Stomach smooth muscle (tissue), 2 donors: ENCODE data around the gene OTX1.
"Not testable (repeated sequence)": the region's sequence is repeated elsewhere in the genome, so short reads cannot be mapped to it uniquely, and the experiment has no call there.

Experiments used
- H3K27ac ChIP-seq: one replicate; pipeline ENCODE4 v1.7.0; 2013; ENCODE audit warnings: mild to moderate bottlenecking, low read length, inconsistent platforms
- H3K27me3 ChIP-seq, 2 donors: one replicate each; pipeline ENCODE4 v1.7.0; 2013; ENCODE audit warnings: low read length in 2 of 2; ENCODE audit not compliant: insufficient read depth in 2 of 2, control insufficient read depth in 1 of 2
- H3K36me3 ChIP-seq, 2 donors: one replicate each; pipeline ENCODE4 v1.7.0; 2013; ENCODE audit warnings: low read length in 2 of 2; ENCODE audit not compliant: control insufficient read depth in 2 of 2, insufficient read depth in 2 of 2
- H3K4me1 ChIP-seq: one replicate; pipeline ENCODE4 v1.7.0; 2013; ENCODE audit warnings: low read length; ENCODE audit not compliant: control insufficient read depth, insufficient read depth
- H3K4me3 ChIP-seq, 2 donors: one replicate each; pipeline ENCODE4 v1.7.0; 2013; ENCODE audit warnings: low read length in 2 of 2
- H3K9ac ChIP-seq, 2 donors: one replicate each; pipeline ENCODE4 v1.7.0; 2013; ENCODE audit warnings: low read length in 2 of 2, mild to moderate bottlenecking in 1 of 2
- H3K9me3 ChIP-seq, 2 donors: one replicate each; pipeline ENCODE4 v1.7.0; 2013; ENCODE audit warnings: low read length in 2 of 2; ENCODE audit not compliant: control insufficient read depth in 2 of 2
- donor health status: healthy.
- donor health status: Pancreatic carcinoma.

The OTX1 gene

GRCh38 chr2:63060472-63060991 lies 9.9 kb downstream of the OTX1 start:
- peaks cover 53 to 78% of the 10 kb centered on the region in 2 donors for H3K27me3 ChIP-seq
- no peaks in the 10 kb centered on the region for H3K9me3 ChIP-seq
- H3K4me3 ChIP-seq = no peak overlapping the region
- no peak overlapping the region for H3K27ac ChIP-seq
- no peaks in the 10 kb centered on the region for H3K36me3 ChIP-seq
- peaks cover 31% of the 10 kb centered on the region for H3K4me1 ChIP-seq
- no peak overlapping the region for H3K9ac ChIP-seq

- H3K27ac ChIP-seq = no peak overlapping the region
- H3K9ac ChIP-seq = no peak overlapping the region
- H3K4me3 ChIP-seq = no peak overlapping the region
- no peaks in the 10 kb centered on the region for H3K9me3 ChIP-seq
- no peaks in the 10 kb centered on the region for H3K36me3 ChIP-seq
- peaks cover 3% of the 10 kb centered on the region for H3K4me1 ChIP-seq
- H3K27me3 ChIP-seq = peaks cover 29 to 50% of the 10 kb centered on the region in 2 donors
Observed at GRCh38 chr2:63064197-63064596, 13.6 kb downstream of the OTX1 start.

- no peaks in the 10 kb centered on the region for H3K36me3 ChIP-seq
- peaks cover 24 to 45% of the 10 kb centered on the region in 2 donors for H3K27me3 ChIP-seq
- no peak overlapping the region for H3K9ac ChIP-seq
Observed at GRCh38 chr2:63064661-63065060, 14.0 kb downstream of the OTX1 start.

GRCh38 chr2:63066265-63066664 lies 15.6 kb downstream of the OTX1 start:
- H3K27ac ChIP-seq = no peak overlapping the region
- no peaks in the 10 kb centered on the region for H3K36me3 ChIP-seq
- no peak overlapping the region for H3K4me3 ChIP-seq
- H3K27me3 ChIP-seq = peaks cover 22 to 34% of the 10 kb centered on the region in 2 donors
- no peak overlapping the region for H3K9ac ChIP-seq
- no peaks in the 10 kb centered on the region for H3K4me1 ChIP-seq
- no peaks in the 10 kb centered on the region for H3K9me3 ChIP-seq

More at GRCh38 chr2:63064661-63065060, 14.0 kb downstream of the OTX1 start:
- Histone ChIP-seq H3K27ac (no peak overlapping the region), H3K4me3 (no peak overlapping the region), H3K9me3 (no peaks in the 10 kb centered on the region), H3K4me1 (no peaks in the 10 kb centered on the region)

- peaks cover 21 to 28% of the 10 kb centered on the region in 2 donors for H3K27me3 ChIP-seq
Observed at GRCh38 chr2:63066838-63067237, 16.2 kb downstream of the OTX1 start.

GRCh38 chr2:63071664-63072063 lies 21.0 kb downstream of the OTX1 start:
- H3K27me3 ChIP-seq = peaks cover 7% of the 10 kb centered on the region in 2 donors
- no peaks in the 10 kb centered on the region for H3K4me1 ChIP-seq
- no peak overlapping the region for H3K4me3 ChIP-seq
- H3K36me3 ChIP-seq = no peaks in the 10 kb centered on the region
- H3K27ac ChIP-seq = no peak overlapping the region
- H3K9ac ChIP-seq = no peak overlapping the region
- no peaks in the 10 kb centered on the region for H3K9me3 ChIP-seq

More at GRCh38 chr2:63066838-63067237, 16.2 kb downstream of the OTX1 start:
- no peaks in the 10 kb centered on the region for H3K36me3 ChIP-seq
- H3K4me3 ChIP-seq = no peak overlapping the region
- no peak overlapping the region for H3K27ac ChIP-seq
- H3K9ac ChIP-seq = no peak overlapping the region
- no peaks in the 10 kb centered on the region for H3K9me3 ChIP-seq
- H3K4me1 ChIP-seq = no peaks in the 10 kb centered on the region

- Histone ChIP-seq H3K4me3 (no peak overlapping the region), H3K9me3 (no peaks in the 10 kb centered on the region), H3K9ac (no peak overlapping the region)
Observed at GRCh38 chr2:63073994-63074393, 23.4 kb downstream of the OTX1 start.

GRCh38 chr2:63074399-63074798 lies 23.8 kb downstream of the OTX1 start:
- H3K4me1 ChIP-seq, H3K27ac ChIP-seq, H3K9me3 ChIP-seq, H3K27me3 ChIP-seq, H3K9ac ChIP-seq, H3K4me3 ChIP-seq, H3K36me3 ChIP-seq: not testable (repeated sequence)

More at GRCh38 chr2:63073994-63074393, 23.4 kb downstream of the OTX1 start:
- Histone ChIP-seq H3K36me3 (no peaks in the 10 kb centered on the region), H3K27me3 (no peaks in the 10 kb centered on the region), H3K27ac (no peak overlapping the region), H3K4me1 (no peaks in the 10 kb centered on the region)

GRCh38 chr2:63078852-63079606 lies 28.4 kb downstream of the OTX1 start:
- Histone ChIP-seq H3K4me1 (no peaks in the 10 kb centered on the region), H3K27ac (no peak overlapping the region)

GRCh38 chr2:63081404-63081803 lies 30.8 kb downstream of the OTX1 start:
- Histone ChIP-seq H3K9ac (no peak overlapping the region), H3K27ac (no peak overlapping the region), H3K36me3 (no peaks in the 10 kb centered on the region), H3K4me1 (no peaks in the 10 kb centered on the region), H3K4me3 (no peak overlapping the region), H3K27me3 (no peaks in the 10 kb centered on the region), H3K9me3 (no peaks in the 10 kb centered on the region)

More at GRCh38 chr2:63078852-63079606, 28.4 kb downstream of the OTX1 start:
- H3K9me3 ChIP-seq = no peaks in the 10 kb centered on the region
- no peak overlapping the region for H3K9ac ChIP-seq
- H3K36me3 ChIP-seq = no peaks in the 10 kb centered on the region
- no peak overlapping the region for H3K4me3 ChIP-seq
- H3K27me3 ChIP-seq = no peaks in the 10 kb centered on the region

- no peak overlapping the region for H3K4me3 ChIP-seq
- H3K27ac ChIP-seq = no peak overlapping the region
- H3K27me3 ChIP-seq = no peaks in the 10 kb centered on the region
- no peaks in the 10 kb centered on the region for H3K9me3 ChIP-seq
- no peaks in the 10 kb centered on the region for H3K36me3 ChIP-seq
- H3K4me1 ChIP-seq = no peaks in the 10 kb centered on the region
- H3K9ac ChIP-seq = no peak overlapping the region
Observed at GRCh38 chr2:63086687-63087086, 36.1 kb downstream of the OTX1 start.
